C4-2B (cell line): ENCODE measurements around the gene STK35.

ENCODE experiments used
- CTCF ChIP-seq: fragments of 450-650 bp; conservative IDR thresholded peaks from 2 replicates; pipeline ENCODE4 v1.5.1; 2017; ENCODE audit warnings: mild to moderate bottlenecking
- ZFX ChIP-seq: fragments of 450-650 bp; IDR thresholded peaks from 2 replicates; pipeline ENCODE4 v1.6.1; 2017

GRCh38 chr20:2084703-2085102 is 16.9 kb upstream of the STK35 start:
- TF ChIP-seq CTCF (no peak), ZFX (no peak)
